ENCODE data around the gene RPS6KA5. TPM values are rescaled to one million over a fixed set of nuclear protein-coding genes. Genes with fewer than 3 reads are reported as not detected.

RPS6KA5 gene
- total RNA-seq, 1 experiment from 2014 or later = 3.8 TPM

GRCh38 chr14:90965765-90966164 lies 94.7 kb downstream of the RPS6KA5 start:
- Histone ChIP-seq H3K23ac (ENCODE audit: insufficient read length, low read depth, low read length) (no peak overlapping the region), H2AFZ (ENCODE audit: low read length) (no peak overlapping the region), H3K9me3 (ENCODE audit: control insufficient read depth, low read depth, low read length) (no peaks in the 10 kb centered on the region), H4K91ac (ENCODE audit: insufficient read length, low read depth, low read length) (no peak overlapping the region), H2BK120ac (ENCODE audit: low read depth, low read length, poor library complexity, severe bottlenecking) (no peak overlapping the region), H3K56ac (ENCODE audit: insufficient read length, low read depth, low read length) (no peak overlapping the region), H2BK5ac (ENCODE audit: insufficient read length, low read length) (no peak overlapping the region), H3K18ac (ENCODE audit: insufficient read length, low read depth, low read length) (no peak overlapping the region), H3K4me1 (ENCODE audit: insufficient read depth, low read length) (no peaks in the 10 kb centered on the region), H3K23me2 (ENCODE audit: insufficient read length, low read depth, low read length, poor library complexity, severe bottlenecking) (no peaks in the 10 kb centered on the region), H3K4me2 (ENCODE audit: insufficient read depth, insufficient read length, low read length) (no peak overlapping the region), H4K8ac (replicated peaks; ENCODE audit: insufficient read length, low read depth, low read length) (no peak overlapping the region), H2AK5ac (ENCODE audit: insufficient read length, low read length) (no peak overlapping the region), H3K9ac (ENCODE audit: extremely low read depth, insufficient read length, low read length) (no peak overlapping the region), H2BK12ac (ENCODE audit: insufficient read length, low read depth, low read length) (no peak overlapping the region), H4K5ac (ENCODE audit: insufficient read length, low read depth, low read length) (no peak overlapping the region), H3K27me3 (ENCODE audit: insufficient read depth, low read length) (no peaks in the 10 kb centered on the region), H2BK15ac (ENCODE audit: low read depth, low read length) (no peak overlapping the region), H3T11ph (ENCODE audit: low read length) (no peak overlapping the region), H3K79me1 (ENCODE audit: insufficient read depth, low read depth, low read length, poor library complexity, severe bottlenecking) (no peaks in the 10 kb centered on the region), H3K4ac (ENCODE audit: low read depth, low read length) (no peak overlapping the region), H2BK20ac (ENCODE audit: low read depth, low read length, poor library complexity, severe bottlenecking) (no peak overlapping the region), H3K14ac (ENCODE audit: insufficient read depth, low read length) (no peak overlapping the region), H3K27ac (ENCODE audit: insufficient read length, low read depth, low read length) (no peak overlapping the region), H3K79me2 (ENCODE audit: insufficient read depth, low read length) (no peaks in the 10 kb centered on the region), H4K20me1 (ENCODE audit: control insufficient read depth, insufficient read depth, insufficient read length) (no peaks in the 10 kb centered on the region)
- H3K27me3 Mint-ChIP-seq (ENCODE audit: low read depth) = no peaks in the 10 kb centered on the region
- H3K4me3 Mint-ChIP-seq = no peak overlapping the region
- no peak for TF ChIP-seq CTCF (conservative IDR thresholded peaks at IDR 0.05)
- WGBS (ENCODE audit: extremely low coverage, insufficient read length, low lambda C conversion rate) = 100% methylated on average over 1 of the region's 3 CpGs
- H3K4me1 Mint-ChIP-seq = no peaks in the 10 kb centered on the region
- no peak for DNase-seq
- no peaks in the 10 kb centered on the region; a peak in 2 of 7 replicates for H3K36me3 Mint-ChIP-seq (ENCODE audit: insufficient read depth in 1 of 3, low read depth in 3 of 3)
- peaks cover 0 to 3% of the 10 kb centered on the region in 2 experiments; a peak in 2 of 5 replicates for H3K9me3 Mint-ChIP-seq
- H3K27ac Mint-ChIP-seq = no peak overlapping the region
